WERI-Rb-1 (cell line): ENCODE data around the gene NGF.

ENCODE experiments used
- DNase-seq: peaks from one replicate; pipeline ENCODE4 v3.0.0-alpha.2; 2020
- H3K27ac ChIP-seq: fragments of 250-450 bp; sonication (Bioruptor Pico); 2 replicates; pipeline ENCODE4 v1.5.1; 2020; ENCODE audit warnings: mild to moderate bottlenecking, moderate library complexity
- H3K27me3 ChIP-seq: fragments of 250-450 bp; sonication (Bioruptor Pico); 2 replicates; pipeline ENCODE4 v1.5.1; 2021; ENCODE audit warnings: mild to moderate bottlenecking, low read depth, moderate library complexity; ENCODE audit not compliant: insufficient read depth, severe bottlenecking
- H3K36me3 ChIP-seq: fragments of 250-450 bp; sonication (Bioruptor Pico); 2 replicates; pipeline ENCODE4 v1.5.1; 2020; ENCODE audit warnings: mild to moderate bottlenecking, moderate library complexity
- H3K4me3 ChIP-seq: 2 replicates; pipeline ENCODE4 v1.5.1; 2011; ENCODE audit warnings: low read depth, mild to moderate bottlenecking, control low read depth, low read length
- H3K9me3 ChIP-seq: fragments of 250-450 bp; sonication (Bioruptor Pico); 2 replicates; pipeline ENCODE4 v1.5.1; 2021; ENCODE audit warnings: mild to moderate bottlenecking, moderate library complexity; ENCODE audit not compliant: severe bottlenecking
- TF ChIP-seq, protein P1 (sequence below): IDR thresholded peaks from 2 replicates; pipeline ENCODE4 v1.5.1; 2011; ENCODE audit warnings: low read depth, mild to moderate bottlenecking, control low read depth, inconsistent platforms, low read length

NGF gene

DNA sequence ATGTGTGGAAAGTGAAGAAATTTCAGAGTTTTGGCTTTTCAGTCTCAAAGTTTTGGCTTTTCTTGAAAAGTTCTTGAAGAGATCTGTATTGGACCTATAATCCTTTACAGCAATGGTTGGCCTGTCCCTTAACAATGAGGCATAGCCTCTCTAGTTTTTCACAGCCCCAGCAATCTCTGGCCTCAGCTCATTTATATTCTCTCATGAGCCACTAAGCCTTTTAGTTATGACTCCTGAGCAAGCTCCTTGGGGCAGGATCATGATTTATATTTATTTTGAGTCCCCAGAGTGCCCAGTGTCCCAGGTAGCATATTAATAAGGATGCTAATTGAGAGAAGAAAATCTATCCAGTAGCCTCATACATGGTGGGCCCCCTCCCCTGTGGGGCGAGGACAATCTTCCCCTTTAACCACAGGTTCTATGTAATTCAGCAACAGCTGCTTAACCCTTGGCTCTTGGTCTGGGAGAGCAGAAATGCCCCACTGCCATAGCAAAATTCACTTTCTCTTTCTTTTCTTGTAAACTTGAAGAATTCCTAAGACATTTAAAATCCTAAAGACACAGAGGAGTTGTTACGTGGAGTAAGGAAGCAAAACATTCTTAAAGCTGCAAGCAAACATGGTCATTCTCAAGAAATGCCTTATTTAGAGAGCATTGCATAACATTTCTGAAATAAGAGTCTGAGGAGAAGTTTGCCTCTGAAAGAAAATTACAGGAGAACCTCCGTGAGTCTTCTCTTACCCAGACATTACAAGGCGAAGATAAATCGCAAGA is 6.3 kb downstream of the NGF start:
- no peaks in the 10 kb centered on the region for H3K9me3 ChIP-seq
- no peaks in the 10 kb centered on the region for H3K27me3 ChIP-seq
- no peak for DNase-seq
- H3K27ac ChIP-seq, result no peak overlapping the region
- no peak overlapping the region for H3K4me3 ChIP-seq
- no peaks in the 10 kb centered on the region for H3K36me3 ChIP-seq
- TF ChIP-seq, protein P1, sequence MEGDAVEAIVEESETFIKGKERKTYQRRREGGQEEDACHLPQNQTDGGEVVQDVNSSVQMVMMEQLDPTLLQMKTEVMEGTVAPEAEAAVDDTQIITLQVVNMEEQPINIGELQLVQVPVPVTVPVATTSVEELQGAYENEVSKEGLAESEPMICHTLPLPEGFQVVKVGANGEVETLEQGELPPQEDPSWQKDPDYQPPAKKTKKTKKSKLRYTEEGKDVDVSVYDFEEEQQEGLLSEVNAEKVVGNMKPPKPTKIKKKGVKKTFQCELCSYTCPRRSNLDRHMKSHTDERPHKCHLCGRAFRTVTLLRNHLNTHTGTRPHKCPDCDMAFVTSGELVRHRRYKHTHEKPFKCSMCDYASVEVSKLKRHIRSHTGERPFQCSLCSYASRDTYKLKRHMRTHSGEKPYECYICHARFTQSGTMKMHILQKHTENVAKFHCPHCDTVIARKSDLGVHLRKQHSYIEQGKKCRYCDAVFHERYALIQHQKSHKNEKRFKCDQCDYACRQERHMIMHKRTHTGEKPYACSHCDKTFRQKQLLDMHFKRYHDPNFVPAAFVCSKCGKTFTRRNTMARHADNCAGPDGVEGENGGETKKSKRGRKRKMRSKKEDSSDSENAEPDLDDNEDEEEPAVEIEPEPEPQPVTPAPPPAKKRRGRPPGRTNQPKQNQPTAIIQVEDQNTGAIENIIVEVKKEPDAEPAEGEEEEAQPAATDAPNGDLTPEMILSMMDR, result no peak

DNA sequence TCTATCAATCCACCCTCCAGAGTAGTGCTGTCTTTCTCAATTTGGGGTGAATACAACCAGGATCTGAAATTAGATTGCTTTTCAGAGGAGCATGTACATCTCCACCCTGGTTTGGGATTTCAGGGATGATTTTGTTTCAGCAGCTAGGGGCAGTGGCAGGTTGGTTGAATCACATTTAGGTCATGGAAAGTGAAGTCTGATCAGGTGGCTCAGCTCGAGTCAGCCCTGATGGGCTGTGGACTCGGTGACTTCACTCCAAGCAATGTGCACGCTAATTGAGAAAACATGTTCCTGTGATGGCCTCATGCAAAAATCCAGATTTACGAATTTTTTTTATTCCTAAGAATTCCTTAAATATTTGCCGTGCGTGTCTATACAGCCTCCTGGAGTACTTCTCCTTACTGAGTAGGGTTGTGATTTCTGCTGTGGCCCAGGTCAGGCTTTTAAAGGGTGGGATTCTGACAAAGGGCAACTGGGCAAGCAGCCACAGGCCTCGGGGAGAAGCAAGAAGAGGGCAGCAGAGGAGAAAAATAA is 7.5 kb downstream of the NGF start:
- H3K27me3 ChIP-seq, result no peaks in the 10 kb centered on the region
- H3K27ac ChIP-seq, result no peak overlapping the region
- no peaks in the 10 kb centered on the region for H3K9me3 ChIP-seq
- TF ChIP-seq, protein P1, result no peak
- no peaks in the 10 kb centered on the region for H3K36me3 ChIP-seq
- no peak for DNase-seq
- no peak overlapping the region for H3K4me3 ChIP-seq

DNA sequence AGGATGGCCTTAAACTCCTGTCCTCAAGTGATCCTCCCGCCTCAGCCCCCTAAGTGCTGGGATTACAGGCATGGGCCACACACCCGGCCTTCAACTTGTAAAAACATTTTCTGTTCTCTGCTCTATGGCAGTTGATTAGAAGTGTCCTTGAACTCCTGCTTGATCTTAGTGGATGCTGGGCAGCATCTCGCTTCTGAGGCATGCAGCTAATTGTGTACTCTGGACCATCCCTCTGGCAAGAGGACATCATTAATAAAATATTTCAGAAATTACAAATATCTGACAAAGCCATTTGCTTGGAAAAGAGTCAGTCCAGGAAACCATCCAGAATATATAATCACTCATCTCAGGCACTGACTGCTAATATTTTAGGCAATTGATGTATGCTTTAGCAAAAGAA is 8.1 kb downstream of the NGF start:
- no peak overlapping the region for H3K4me3 ChIP-seq

DNA sequence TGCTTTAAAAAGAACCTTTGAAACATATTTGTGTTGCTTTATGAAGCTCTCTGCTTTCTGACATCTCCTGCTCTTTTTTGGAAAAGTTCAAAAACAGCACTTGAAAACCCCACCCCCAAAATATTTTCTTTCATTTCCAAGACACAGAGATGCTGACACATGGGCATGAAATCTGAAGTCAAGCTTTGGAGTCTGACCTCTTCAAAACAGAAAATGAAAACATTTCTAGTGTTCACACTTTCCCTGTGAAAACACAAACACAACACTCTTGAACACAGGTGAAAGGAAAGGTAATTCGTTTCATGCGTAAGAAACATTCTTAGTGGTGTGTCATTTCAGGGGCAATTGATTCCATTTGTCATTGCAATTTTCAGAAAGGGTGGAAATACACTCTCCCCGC is 10.8 kb downstream of the NGF start:
- no peaks in the 10 kb centered on the region for H3K27me3 ChIP-seq
- H3K27ac ChIP-seq, result no peak overlapping the region
- H3K9me3 ChIP-seq, result no peaks in the 10 kb centered on the region
- TF ChIP-seq, protein P1, result no peak
- DNase-seq, result no peak
- no peaks in the 10 kb centered on the region for H3K36me3 ChIP-seq
- H3K4me3 ChIP-seq, result no peak overlapping the region

More for the DNA sequence above, 8.1 kb downstream of the NGF start:
- Histone ChIP-seq H3K27me3 (no peaks in the 10 kb centered on the region), H3K9me3 (no peaks in the 10 kb centered on the region), H3K27ac (no peak overlapping the region), H3K36me3 (no peaks in the 10 kb centered on the region)
- TF ChIP-seq, protein P1, result no peak
- peak; percentile 24 for DNase-seq

DNA sequence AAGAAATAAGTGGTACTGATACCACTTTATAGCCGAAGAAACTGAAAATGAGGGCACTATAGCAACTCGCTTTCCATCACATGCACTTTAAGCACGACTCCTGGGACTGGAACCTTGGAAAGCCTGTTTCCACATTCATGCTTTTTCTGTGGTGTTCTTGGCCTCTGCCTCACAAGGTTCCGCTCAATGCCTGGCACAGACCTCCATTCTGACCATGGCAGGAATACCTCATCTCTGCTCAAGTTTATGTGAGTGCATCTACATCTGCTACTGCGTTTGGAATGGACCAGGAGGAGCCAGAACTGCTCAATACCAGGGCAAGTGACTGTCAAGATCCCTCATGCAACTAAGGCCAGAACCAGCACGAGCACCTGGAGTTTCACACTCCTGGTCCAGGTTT is 11.6 kb downstream of the NGF start:
- no peak for DNase-seq
- H3K27ac ChIP-seq, result no peak overlapping the region
- TF ChIP-seq, protein P1, result no peak
- H3K9me3 ChIP-seq, result no peaks in the 10 kb centered on the region
- H3K27me3 ChIP-seq, result no peaks in the 10 kb centered on the region
- no peaks in the 10 kb centered on the region for H3K36me3 ChIP-seq
- no peak overlapping the region for H3K4me3 ChIP-seq
